Measurements from ENCODE around the gene EIF2B2.

The EIF2B2 gene

GRCh38 chr14:74973905-74974363, 28.8 kb upstream of the EIF2B2 start:
- no peak for TF ChIP-seq CTCF (IDR thresholded peaks at IDR 0.05; ENCODE audit: control insufficient read depth, extremely low read depth, insufficient read depth)
- no peak for DNase-seq (ENCODE audit: low read depth)
- no peak overlapping the region for H3K4me3 ChIP-seq (ENCODE audit: low read depth, low read length)

GRCh38 chr14:74974364-74975058, 28.2 kb upstream of the EIF2B2 start:
- no peak overlapping the region for H3K4me3 ChIP-seq (ENCODE audit: low read depth, low read length)
- no peak for TF ChIP-seq CTCF (IDR thresholded peaks at IDR 0.05; ENCODE audit: control insufficient read depth, extremely low read depth, insufficient read depth)
- no peak for DNase-seq (ENCODE audit: low read depth)

- H3K4me3 ChIP-seq (ENCODE audit: low read depth, low read length): no peak overlapping the region
- no peak for DNase-seq (ENCODE audit: low read depth)
- TF ChIP-seq CTCF (IDR thresholded peaks at IDR 0.05; ENCODE audit: control insufficient read depth, extremely low read depth, insufficient read depth): no peak
Observed at GRCh38 chr14:74975059-74975810, 27.5 kb upstream of the EIF2B2 start.

- no peak for DNase-seq (ENCODE audit: low read depth)
- H3K4me3 ChIP-seq (ENCODE audit: low read depth, low read length): no peak overlapping the region
- TF ChIP-seq CTCF (IDR thresholded peaks at IDR 0.05; ENCODE audit: control insufficient read depth, extremely low read depth, insufficient read depth): no peak
Observed at GRCh38 chr14:74976264-74977113, 26.2 kb upstream of the EIF2B2 start.

- H3K4me3 ChIP-seq (ENCODE audit: low read depth, low read length): no peak overlapping the region
- DNase-seq (ENCODE audit: low read depth): no peak
- no peak for TF ChIP-seq CTCF (IDR thresholded peaks at IDR 0.05; ENCODE audit: control insufficient read depth, extremely low read depth, insufficient read depth)
Observed at GRCh38 chr14:74977164-74977900, 25.4 kb upstream of the EIF2B2 start.

GRCh38 chr14:74977901-74978385, 24.8 kb upstream of the EIF2B2 start:
- no peak overlapping the region for H3K4me3 ChIP-seq (ENCODE audit: low read depth, low read length)
- TF ChIP-seq CTCF (IDR thresholded peaks at IDR 0.05; ENCODE audit: control insufficient read depth, extremely low read depth, insufficient read depth): no peak
- DNase-seq (ENCODE audit: low read depth): no peak
